Skin epidermis (tissue), 12 donors: ENCODE measurements around the gene SPEG.
A peak's percentile ranks its signal among the peaks of the same experiment; 100 is the strongest.

Source experiments
- H3K27ac ChIP-seq, 21 experiments: fragments of 200-600 bp; sonication (generic) in 11 of 21; one replicate each; pipeline ENCODE4 v1.5.0; 2020; ENCODE audit warnings: mild to moderate bottlenecking in 3 of 21, inconsistent platforms in 2 of 21, moderate library complexity in 2 of 21
- H3K4me3 ChIP-seq, 7 experiments: fragments of 200-600 bp; sonication (generic) in 2 of 7; one replicate each; pipeline ENCODE4 v1.5.0; 2020; ENCODE audit warnings: inconsistent platforms in 2 of 7, mild to moderate bottlenecking in 2 of 7, moderate library complexity in 1 of 7

The SPEG gene

DNA sequence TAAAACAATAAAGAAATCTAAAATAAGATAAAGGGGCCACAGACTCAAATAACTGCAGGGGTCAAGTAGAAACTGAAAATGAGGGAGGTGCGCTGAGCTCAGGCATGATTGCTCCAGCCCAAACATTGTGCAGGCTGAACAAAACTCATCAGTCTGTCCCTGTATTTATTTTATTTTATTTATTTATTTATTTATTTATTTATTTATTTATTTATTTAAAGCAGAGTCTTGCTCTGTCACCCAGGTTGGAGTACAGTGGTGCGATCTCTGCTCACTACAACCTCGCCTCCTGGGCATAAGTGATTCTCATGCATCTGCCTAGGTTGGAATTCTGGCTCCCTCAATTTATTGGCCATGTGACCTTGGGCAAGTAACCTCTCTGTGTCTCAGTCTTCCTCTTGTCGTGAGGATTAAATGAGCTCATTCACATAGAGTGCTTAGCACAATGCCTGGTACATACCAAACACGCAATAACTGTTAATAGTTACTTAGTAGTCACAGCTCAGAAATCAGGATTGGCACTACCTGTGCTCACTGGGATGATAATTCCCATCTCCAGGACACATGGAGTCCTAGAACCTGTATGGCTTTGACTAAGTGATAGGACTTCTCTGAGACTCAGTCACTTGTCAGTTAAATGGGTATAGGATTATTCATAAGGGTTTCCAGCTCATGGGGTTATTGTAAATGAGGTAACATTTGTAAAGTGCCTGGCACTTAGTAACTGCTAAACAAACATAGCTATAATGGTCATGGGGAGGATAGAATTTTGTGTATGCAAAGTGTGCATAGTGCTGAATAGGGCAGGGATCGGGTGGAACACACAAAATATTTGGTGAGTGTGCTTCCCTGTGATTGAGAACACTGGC, 6.0 kb downstream of the SPEG start:
- no peak overlapping the region for H3K27ac ChIP-seq
- H3K4me3 ChIP-seq, result no peak overlapping the region

- peak overlapping the region; percentile 41 to 60 (median 47) for H3K4me3 ChIP-seq
- H3K27ac ChIP-seq, result peak overlapping the region in 13 of 21 experiments; percentile 25 to 77 (median 51)
Observed at GRCh38 chr2:219441451-219442255, 7.0 kb downstream of the SPEG start.

GRCh38 chr2:219442256-219443015, 7.8 kb downstream of the SPEG start:
- H3K4me3 ChIP-seq, result peak overlapping the region; percentile 41 to 60 (median 47)
- H3K27ac ChIP-seq, result peak overlapping the region in 13 of 21 experiments; percentile 25 to 77 (median 51)

GRCh38 chr2:219443016-219443696, 8.5 kb downstream of the SPEG start:
- H3K27ac ChIP-seq, result no peak overlapping the region
- no peak overlapping the region for H3K4me3 ChIP-seq

DNA sequence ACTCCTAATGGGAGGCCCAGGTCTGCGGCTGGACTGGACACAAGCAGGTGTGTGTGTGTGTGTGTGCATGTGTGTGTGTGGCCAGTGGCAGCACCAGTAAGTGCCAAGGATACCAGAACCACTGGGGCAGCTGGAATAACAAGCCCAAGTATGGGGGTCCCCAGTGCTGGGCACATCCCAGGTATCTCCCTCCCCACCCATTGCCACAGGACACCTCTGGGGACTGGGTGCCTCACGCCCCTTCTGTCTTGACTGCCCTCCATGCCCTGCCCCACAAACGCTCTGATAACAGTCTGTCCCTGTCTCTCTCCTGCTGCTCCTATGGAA, 9.0 kb downstream of the SPEG start:
- Histone ChIP-seq H3K4me3 (no peak overlapping the region), H3K27ac (no peak overlapping the region)

GRCh38 chr2:219444566-219445091, 10.0 kb downstream of the SPEG start:
- H3K4me3 ChIP-seq, result no peak overlapping the region
- H3K27ac ChIP-seq, result no peak overlapping the region

DNA sequence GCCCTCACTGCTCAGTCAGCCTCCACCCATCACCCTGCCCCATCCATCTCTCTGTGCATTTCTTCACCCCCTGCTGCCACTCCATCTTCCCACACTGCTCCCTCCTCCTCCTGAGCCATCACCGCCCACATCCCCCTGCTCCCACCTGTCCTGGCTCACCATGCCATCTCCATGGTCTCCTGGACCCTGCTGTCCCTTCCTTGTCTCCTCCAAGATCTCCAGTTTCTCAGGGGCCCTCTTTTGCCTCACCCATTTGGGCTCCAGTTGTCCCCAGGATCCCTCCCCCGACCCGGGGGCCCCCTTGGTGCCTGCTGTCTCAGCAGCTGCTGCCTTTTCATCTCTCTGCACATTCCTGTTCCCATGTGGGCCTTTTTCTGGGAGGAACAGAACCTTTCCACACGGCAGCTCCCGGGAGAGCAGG, 10.6 kb downstream of the SPEG start:
- H3K27ac ChIP-seq, result no peak overlapping the region

DNA sequence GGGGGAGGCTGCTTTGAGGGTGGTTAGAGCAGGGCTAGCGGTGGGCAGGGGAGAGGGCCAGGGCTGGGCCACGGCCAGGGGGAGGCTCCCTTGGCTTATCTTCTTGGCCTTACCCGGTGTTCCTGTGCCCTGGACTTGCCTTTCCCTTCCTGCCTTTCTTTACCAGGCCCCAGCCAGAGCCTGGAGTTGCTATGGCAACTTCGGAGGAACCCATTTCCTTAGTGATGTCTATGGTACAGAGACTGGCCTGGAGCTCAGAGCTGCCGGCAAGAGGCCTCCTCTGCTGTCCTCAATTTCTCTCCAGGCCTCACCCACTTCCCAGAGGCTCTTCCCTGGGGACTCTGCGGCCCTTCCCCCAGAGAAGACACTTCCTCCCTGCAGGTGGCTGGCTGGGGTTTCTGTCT, 11.5 kb downstream of the SPEG start:
- Histone ChIP-seq H3K27ac (no peak overlapping the region), H3K4me3 (no peak overlapping the region)

More for the DNA sequence above, 10.6 kb downstream of the SPEG start:
- no peak overlapping the region for H3K4me3 ChIP-seq

DNA sequence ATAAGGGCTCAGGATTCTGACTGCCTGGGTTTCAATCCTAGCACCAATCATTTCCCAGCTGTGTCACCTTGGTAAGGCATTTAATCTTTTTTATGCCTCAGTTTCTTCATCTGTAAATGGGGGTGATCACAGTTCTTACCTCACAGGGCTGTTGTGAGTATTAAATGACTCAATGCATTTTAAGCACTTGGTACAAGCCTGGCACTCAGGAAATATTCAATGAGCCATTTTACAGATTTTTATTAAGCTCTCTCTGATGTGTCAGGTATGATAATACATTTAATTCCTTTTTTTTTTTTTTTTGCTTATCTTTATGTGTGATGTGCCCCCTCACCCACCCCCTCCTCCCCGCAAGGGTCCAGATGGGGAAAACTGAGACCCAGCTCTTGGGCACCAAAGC, 12.0 kb downstream of the SPEG start:
- H3K4me3 ChIP-seq, result no peak overlapping the region
- no peak overlapping the region for H3K27ac ChIP-seq

- no peak overlapping the region for H3K4me3 ChIP-seq
- H3K27ac ChIP-seq, result no peak overlapping the region
Observed at GRCh38 chr2:219447242-219448098, 12.8 kb downstream of the SPEG start.

DNA sequence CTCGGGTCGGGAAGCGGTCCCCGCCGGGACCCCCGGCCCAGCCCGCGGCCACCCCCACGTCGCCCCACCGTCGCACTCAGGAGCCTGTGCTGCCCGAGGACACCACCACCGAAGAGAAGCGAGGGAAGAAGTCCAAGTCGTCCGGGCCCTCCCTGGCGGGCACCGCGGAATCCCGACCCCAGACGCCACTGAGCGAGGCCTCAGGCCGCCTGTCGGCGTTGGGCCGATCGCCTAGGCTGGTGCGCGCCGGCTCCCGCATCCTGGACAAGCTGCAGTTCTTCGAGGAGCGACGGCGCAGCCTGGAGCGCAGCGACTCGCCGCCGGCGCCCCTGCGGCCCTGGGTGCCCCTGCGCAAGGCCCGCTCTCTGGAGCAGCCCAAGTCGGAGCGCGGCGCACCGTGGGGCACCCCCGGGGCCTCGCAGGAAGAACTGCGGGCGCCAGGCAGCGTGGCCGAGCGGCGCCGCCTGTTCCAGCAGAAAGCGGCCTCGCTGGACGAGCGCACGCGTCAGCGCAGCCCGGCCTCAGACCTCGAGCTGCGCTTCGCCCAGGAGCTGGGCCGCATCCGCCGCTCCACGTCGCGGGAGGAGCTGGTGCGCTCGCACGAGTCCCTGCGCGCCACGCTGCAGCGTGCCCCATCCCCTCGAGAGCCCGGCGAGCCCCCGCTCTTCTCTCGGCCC, 13.6 kb downstream of the SPEG start:
- Histone ChIP-seq H3K27ac (no peak overlapping the region), H3K4me3 (no peak overlapping the region)

DNA sequence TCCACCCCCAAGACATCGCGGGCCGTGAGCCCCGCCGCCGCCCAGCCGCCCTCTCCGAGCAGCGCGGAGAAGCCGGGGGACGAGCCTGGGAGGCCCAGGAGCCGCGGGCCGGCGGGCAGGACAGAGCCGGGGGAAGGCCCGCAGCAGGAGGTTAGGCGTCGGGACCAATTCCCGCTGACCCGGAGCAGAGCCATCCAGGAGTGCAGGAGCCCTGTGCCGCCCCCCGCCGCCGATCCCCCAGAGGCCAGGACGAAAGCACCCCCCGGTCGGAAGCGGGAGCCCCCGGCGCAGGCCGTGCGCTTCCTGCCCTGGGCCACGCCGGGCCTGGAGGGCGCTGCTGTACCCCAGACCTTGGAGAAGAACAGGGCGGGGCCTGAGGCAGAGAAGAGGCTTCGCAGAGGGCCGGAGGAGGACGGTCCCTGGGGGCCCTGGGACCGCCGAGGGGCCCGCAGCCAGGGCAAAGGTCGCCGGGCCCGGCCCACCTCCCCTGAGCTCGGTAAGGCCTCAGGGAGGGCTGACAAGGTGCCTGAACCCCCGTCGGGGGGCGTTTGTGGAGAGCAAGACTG, 14.2 kb downstream of the SPEG start:
- Histone ChIP-seq H3K27ac (no peak overlapping the region), H3K4me3 (no peak overlapping the region)

DNA sequence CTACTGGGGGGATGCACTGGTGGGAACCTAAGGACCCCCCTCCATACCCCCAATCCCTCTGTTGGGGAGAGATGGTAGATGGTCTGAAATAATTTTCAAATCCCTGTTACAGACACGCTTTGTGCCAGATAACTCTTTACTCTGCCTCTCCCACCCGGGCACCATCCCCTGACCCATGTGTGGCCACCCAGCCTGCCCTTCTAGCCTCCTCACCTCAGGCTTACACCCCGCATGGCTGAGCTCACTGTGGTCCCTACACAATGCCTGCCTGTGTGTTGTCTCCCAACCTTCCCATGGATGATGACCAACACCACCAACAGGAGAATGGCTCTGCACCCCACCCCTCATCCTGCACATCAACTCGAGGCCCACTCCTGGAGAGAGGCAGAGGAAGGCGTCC, 15.0 kb downstream of the SPEG start:
- H3K4me3 ChIP-seq, result no peak overlapping the region
- H3K27ac ChIP-seq, result no peak overlapping the region

DNA sequence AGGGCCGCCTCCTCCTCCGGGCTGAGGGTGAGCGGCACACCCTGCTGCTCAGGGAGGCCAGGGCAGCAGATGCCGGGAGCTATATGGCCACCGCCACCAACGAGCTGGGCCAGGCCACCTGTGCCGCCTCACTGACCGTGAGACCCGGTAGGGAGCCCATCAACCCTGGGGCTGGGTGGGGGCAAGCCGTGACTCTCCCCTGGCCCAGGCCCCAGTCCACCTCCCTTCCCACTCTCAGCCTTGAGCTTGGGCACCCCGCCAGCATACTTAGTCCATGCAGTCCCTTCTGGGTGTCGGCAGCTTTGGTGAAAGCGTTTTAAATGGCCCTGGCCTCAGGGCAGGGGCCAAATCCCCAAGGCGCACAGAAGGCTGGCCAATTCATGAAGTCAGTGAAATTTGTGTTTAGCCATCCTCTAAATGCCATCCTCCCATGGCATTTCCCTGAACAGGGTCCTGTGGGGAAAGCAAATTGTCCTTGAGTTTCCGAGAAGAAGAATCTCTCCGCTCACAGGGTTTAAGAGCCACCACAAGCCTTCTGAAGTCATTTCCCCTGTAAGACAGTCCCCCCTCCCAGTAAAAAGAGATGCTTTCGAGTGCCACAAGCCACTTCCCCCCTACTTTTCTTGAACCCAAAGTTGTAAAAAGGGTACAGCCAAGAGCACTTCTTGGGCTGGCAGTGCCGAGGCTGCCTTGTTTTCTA, 17.2 kb downstream of the SPEG start:
- Histone ChIP-seq H3K27ac (peak overlapping the region in 9 of 21 experiments; percentile 0 to 82 (median 30)), H3K4me3 (no peak overlapping the region)

DNA sequence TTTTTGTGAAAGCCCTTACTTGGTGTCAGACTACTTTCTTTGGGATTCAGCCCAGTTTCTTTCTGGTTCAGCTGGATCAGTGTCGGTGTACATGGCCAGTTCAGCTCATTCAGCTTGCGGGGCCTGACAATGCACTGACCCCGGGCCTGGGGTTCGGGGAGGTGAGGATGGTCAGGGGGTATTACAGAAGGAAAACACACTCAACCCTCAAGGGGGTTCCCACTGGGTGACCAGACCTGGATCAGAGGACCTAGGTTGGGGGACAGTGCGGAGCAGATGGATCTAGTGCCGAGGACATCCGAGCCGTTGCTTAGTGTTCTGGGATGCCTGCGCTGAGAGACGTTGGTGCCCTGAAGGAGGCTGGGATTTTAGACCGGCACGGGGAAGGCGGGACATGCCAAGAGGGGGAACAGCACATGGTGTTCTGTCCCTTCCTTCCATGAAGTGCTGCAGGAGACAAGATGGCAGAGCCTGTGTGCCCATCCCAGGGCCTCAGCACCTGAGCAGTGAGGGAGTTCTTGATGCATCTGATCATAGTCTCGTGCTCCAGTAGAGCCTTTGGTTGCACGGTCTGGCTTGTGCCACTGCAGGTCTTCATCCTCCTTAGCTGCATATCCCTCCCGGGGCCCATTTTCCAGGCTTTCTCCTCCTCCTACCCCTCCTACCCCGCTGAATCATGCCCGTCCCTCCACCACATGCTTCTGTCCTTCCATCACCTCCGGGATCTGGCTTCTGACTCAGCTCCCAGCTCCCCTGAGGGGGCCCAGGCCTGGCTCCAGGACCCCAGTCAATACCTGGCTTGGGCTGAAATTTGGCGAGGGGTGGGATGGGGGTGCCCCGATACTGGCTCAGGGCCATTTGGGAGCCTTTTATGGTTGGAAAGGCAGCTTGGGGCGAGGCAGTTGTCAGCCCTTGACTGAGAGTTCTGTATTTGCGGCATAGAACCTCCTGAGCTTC, 18.0 kb downstream of the SPEG start:
- Histone ChIP-seq H3K4me3 (no peak overlapping the region), H3K27ac (peak overlapping the region in 11 of 21 experiments; percentile 8 to 82 (median 40))
